Germinal center (tissue), 1 donor: Measurements from ENCODE around the gene PLB1.
"Not testable (repeated sequence)": the region's sequence is repeated elsewhere in the genome, so short reads cannot be mapped to it uniquely, and the experiment has no call there.

ENCODE experiments used
- DNase-seq: peaks from one replicate; pipeline ENCODE4 v3.0.0; 2012; ENCODE audit warnings: mixed read lengths, low spot score

The PLB1 gene

DNA sequence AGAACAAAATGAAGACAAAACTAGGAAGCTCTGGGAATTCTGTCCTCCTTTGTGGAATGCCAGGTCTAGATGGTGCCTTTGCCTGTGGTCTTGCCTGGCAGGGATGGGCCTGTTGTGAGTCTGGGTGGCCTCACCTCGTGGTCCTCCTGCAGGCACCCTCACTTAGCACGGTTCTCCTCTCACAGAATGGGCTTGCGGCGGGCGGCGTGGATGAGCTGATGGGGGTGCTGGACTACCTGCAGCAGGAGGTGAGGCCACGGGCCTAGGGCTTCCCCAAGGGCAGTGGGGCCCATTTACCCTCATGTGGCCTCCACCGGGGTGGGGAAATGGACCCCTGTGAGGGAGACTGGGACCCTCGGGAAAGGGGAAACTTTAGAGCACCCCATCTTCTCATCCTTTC is 42.3 kb downstream of the PLB1 start:
- no peak for DNase-seq

GRCh38 chr2:28538652-28539051 is 42.8 kb downstream of the PLB1 start:
- DNase-seq: no peak

DNA sequence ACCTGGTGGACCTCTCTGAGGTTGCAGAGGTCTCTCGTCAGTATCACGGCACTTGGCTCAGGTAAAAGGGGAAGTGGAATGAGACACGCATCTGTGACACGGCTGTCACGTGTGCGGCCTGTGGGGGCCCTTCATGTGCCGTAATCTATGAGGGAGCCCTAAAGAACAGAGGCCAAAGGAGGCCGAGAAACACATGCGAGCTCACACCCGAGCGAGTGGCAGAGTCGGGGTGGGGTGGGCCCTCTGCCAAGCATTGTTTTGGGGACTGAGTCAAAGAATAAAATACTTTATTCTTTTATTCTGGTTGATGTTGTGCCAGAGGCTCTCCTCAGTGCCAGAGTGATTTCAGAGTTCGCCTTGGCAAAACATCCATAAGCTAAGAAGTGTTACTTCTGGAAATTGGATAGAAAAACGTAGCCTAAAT is 43.3 kb downstream of the PLB1 start:
- peak; percentile 55 for DNase-seq

GRCh38 chr2:28543316-28544035 is 47.6 kb downstream of the PLB1 start:
- no peak for DNase-seq

GRCh38 chr2:28544036-28544346 is 48.1 kb downstream of the PLB1 start:
- no peak for DNase-seq

DNA sequence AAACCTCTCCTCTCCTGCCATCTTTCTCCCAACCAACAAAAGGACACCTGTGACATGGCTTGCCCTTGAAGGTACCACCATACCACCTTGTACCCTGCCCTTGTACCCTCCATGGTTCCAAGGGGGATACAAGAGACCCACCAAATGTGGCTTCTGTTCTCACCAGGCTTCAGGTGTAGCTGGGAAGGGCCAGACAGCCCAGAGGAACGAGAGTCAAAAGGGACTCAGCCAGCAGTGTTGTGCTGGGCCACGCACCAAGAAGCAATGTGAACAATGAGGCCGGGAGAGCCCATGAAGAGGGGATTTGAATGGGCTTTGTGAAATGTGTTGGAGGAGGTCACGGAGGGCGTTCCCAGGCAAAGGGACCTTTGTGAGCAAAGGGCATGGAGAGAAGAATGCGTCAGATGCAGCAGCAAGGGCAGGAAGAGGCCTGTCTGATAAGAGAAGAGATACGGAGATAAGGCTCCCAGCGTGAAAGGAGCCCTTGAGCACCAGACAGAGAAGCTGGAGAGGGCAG is 48.6 kb downstream of the PLB1 start:
- no peak for DNase-seq

DNA sequence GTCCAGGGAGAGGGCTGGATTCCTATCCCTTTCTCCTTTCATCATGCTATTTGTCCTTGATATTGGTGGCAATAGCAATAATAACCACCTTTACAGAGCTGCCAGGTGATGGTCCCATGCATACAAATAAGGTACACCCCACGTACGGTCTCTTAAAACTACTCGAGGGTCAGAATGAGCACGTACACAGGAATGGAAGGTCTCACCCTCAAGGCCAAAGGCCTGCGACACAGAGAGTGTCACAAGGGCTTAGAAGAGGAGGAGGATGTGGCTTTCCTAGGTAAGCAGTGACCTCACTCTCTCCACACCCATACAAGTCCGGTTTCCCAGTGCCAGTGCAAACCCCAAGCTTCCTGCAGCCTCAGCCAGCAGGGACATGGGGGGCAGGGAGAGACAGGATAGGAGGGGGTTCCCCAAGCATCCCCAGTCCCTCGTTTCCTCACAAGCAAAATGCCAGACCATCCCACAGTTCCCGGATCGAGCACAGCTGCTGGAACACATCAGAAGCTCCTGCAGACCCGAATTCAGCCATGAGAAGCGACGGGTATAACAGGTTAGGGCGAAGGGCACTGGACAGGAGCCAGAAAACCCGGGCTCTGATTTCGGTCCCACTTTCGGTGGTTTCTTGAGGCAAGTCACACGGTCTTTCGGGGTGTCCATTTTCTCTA is 49.2 kb downstream of the PLB1 start:
- no peak for DNase-seq

GRCh38 chr2:28545590-28546200 is 49.8 kb downstream of the PLB1 start:
- DNase-seq: no peak

DNA sequence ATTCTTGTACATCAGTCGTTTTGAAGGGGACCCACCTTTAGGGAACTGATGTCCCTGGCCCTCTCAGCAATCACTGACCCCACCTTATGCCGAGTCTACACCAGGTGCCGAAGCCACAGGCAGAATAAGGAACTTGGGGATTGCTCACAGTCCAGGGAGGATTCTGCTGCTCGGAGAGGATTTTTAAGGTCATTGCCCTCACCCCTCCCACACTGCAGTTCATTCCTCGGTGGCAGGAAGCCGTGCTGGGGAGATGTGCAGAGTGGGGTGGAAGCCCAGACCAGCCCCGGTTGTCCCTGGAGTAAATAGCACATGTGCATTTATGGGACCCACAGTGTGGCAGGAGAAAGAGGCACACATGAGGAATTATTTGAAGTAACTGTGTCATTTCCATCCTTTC is 50.4 kb downstream of the PLB1 start:
- no peak for DNase-seq

DNA sequence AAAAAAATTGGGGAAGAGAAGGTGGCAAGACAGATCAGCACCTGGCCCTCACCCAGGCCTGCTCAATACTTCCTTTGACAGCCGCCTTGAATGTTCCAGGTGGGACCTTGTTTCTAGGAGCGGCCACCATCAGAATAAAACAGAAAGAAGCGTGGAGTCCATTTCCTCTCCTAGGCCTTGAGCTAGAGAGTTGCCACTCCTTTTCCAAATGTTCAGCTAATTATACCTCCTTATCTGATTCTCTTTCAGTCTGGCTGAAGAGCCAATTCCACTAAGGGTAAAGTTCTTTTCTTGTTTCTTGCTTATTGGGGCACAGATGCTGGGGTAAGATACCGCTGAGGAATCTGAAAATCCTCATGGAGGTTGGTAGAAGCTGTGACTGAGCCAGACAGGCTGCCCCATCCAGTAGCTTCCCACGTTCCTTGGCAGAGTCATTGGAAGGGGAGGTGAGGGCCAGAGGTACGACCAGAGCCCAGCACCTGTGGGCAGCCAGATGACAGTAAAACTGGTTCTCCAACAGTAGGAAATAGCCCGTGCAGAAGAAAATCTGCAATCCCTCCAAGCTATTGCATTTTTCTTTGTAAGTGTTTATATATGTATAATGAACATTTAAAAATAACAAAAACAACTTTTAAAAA is 51.5 kb downstream of the PLB1 start:
- DNase-seq: no peak

DNA sequence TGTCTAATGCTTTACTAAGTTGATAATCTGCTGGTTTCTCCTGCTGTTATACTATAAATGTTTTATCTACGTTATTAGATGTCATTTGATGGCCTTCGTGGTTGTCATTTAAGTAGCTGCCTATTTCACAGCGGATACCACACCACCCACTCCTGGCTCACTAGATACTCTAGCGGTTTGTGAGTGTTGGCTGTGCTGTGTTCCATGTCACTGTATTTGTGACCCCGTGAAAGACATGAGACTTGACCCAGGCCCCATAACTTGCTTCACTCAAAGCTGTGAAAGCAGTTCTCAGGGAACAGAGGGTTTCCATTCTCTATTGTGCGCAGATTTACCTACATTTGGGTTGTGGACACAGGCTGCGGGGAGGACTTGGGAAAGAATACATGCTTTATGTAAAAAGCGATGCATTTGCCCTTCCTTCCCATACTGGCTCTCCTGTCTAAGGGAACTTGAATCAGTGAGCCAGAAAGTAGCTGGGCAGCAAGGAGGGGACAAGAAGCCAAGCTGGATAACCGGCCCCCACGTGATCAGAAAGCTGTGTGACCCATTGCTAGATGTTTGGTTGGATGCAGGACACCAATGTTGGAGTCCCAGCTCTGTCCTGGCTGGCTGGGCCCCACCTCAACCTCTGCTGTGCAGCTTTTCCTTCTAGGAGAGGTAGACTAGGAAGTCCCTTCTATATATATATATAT is 52.2 kb downstream of the PLB1 start:
- no peak for DNase-seq

DNA sequence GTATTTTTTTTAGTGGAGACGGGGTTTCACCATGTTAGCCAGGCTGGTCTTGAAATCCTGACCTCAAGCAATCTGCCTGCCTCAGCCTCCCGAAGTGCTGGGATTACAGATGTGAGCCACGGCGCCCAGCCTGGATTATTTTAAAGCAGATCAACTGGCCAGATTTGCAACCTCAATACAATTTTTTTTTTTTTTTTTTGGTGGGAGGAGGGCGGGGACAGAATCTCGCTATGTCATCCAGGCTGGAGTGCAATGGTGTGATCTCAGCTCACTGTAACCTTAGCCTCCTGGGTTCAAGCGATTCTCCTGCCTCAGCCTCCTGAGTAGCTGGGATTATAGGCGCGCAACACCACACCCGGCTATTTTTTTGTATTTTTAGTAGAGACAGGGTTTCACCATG is 54.5 kb downstream of the PLB1 start:
- not testable (repeated sequence) for DNase-seq

DNA sequence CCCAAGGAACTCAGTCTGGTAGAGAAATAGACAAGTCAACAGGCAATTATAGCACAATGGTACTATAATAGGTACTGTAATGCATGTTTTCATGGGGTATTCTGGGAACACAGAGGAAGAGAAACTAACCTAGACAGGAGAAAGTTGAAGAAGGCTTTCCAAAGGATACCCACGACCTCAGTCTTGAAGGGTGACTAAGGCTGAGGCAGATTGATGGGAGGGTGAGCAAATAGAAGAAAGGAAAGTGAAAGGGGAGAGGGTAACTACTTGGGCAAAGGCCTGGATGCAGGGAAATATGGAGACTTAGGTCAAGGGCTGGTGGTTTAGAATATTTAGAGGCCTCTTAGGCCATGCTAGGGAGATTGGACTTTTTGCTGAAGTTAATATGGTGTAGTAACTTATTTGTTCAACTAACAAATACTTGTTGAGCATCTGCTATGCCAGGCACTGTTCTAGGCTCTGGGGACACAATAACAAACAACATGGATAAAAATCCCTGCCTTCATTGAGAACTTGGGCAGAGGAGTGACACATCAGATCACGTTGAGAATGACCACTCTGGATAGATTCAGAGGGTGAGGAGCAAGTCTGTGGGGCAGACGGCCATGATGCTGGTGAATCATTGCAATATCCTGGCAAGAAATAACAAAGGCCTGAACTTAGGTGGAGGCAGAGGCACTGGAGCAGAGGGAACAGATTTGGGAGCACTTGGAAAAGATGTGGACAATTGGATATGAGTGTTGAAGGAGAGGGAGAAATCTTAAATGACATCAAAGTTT is 56.4 kb downstream of the PLB1 start:
- DNase-seq: no peak

DNA sequence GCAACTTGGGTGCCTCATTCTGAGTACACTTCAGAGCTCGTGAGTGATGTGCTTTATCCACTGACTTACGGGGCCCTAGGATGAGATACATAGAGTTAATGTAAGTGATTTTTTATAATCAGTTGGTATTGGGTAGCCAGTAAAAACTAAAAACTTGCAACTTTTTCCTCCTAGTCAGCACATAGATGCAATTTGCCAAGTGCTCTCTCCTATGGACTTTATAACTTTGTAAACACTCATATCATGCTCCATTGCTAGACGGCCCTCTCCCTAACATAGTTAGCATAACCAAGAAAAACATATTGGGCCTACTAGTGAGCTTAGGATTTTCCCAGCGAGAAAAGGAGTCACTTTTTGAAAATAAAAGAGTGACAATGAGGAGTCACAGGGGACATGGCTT is 60.4 kb downstream of the PLB1 start:
- DNase-seq: no peak

DNA sequence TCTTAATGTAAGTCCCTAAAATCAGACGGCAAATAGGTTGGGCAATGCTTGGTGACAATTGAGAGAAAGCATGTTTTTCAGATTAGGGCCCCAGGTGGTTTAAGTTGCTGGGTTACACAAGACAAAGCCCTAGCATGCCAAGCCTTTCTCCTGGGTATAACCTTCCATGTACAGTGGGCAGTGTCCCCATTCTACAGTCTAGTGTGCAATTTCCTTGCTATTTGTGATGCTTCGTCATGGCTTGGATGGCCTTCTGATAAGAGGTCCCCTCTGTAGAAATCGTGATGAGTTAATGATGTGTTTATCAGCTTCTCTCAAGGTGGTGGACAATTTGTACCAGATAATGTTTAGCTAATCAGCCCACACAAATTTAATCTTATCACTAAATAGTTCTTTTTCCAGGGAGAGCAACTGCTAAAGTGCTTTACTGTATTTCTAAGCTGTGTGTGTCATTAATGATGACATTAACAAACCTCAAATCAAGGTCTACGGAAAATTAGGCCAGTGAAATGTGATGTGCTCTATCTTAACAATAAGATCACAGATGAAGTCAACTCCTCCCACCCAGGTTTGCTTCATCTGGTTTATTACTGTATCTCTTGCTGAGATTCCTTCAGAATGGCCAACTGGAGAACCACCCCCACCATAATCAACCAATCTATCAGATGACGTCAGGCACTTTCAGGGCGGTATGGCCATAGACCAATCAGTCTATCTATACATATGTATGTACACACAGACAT is 61.7 kb downstream of the PLB1 start:
- DNase-seq: no peak

DNA sequence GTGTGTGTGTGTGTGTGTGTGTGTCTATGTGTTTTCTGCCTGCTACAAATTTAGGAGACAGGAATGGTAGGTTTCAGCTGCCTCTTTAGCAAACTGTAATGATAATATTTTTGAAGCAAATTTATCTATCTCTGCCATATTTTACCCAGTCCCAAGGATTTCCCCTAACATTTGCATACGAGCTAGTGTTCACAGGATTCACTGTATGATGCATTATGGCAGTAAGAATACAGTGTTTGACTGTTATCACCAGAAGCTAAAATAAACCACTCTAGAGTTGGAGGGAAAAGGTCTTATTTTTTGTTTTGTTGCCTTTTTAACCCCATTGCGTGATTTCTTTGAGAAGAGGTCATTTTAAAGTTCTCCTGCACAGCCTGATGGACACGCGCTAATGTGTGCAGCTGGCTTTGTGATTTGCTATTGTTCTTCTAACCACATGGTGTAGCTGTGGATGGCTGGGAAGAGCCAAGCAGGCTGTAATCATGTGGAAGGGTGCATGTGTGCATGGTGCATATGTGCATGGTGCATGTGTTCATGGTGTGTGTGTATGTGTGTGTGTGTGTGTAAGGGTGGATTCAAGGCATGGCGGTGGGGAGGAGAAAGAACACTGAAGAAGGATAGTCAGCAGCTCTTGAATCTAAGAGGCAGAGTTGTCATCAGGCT is 62.4 kb downstream of the PLB1 start:
- no peak for DNase-seq

GRCh38 chr2:28558918-28559317 is 63.1 kb downstream of the PLB1 start:
- no peak for DNase-seq

GRCh38 chr2:28563869-28564268 is 68.0 kb downstream of the PLB1 start:
- no peak for DNase-seq

DNA sequence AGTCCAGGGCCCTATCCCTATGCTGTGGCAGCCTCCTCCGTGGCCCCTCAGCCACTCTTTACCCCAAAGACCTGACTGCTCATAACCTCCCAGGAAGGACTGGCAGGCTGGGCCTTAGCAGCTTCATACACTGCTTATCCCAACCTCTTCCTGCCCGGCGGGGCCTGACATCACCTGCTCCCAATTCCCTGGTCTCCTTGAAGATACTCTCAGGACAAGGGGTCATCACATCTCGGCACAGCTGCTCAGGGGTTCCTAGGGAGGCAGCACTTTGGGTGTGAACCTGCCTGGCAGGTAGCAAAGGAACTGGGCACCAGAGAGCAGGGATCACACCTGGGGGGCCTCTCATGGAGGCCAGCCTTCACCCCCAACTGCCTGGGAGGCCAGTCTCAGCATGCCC is 68.5 kb downstream of the PLB1 start:
- no peak for DNase-seq

- DNase-seq: no peak
Observed at GRCh38 chr2:28565033-28565432, 69.2 kb downstream of the PLB1 start.
